ENCODE measurements around the gene TBC1D24. TPM values are rescaled to one million over a fixed set of nuclear protein-coding genes. Genes with fewer than 3 reads are reported as not detected.

The TBC1D24 gene
- total and polyA plus RNA-seq, 2 experiments from 2014 or later, result 10.2 to 23.6 TPM

DNA sequence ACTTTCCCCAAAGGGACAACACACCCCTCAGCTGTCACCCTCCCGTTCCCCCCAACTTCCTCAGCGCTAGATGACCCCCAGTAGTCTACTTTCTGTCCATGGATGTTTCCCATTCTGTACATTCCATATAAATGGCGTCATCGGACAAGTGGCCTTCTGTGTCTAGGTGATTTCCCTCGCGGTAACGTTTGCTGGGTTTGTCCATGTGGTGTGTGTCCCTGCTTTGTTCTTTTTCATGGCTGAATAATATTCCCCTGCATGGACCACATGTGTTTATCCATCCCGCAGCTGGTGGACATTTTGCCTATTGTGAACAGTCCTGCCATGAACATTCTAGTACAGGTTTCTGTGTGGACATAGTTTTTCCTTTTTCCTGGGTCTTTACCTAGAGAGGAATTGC, 22.3 kb upstream of the TBC1D24 start:
- no peak for DNase-seq (ENCODE audit: low read depth in 1 of 2, low spot score in 1 of 2)
- Histone ChIP-seq H3K36me3 (peaks cover 17% of the 10 kb centered on the region), H3K27me3 (no peaks in the 10 kb centered on the region), H3K4me1 (ENCODE audit: low read depth) (no peaks in the 10 kb centered on the region), H3K4me3 (no peak overlapping the region), H3K9me3 (ENCODE audit: low read depth) (no peaks in the 10 kb centered on the region), H3K27ac (no peak overlapping the region)
- no peak for TF ChIP-seq CTCF (IDR thresholded peaks at IDR 0.05; ENCODE audit: low read depth, low read length)

- Histone ChIP-seq H3K27ac (no peak overlapping the region), H3K27me3 (no peaks in the 10 kb centered on the region), H3K4me3 (no peak overlapping the region), H3K4me1 (ENCODE audit: low read depth) (no peaks in the 10 kb centered on the region), H3K9me3 (ENCODE audit: low read depth) (no peaks in the 10 kb centered on the region), H3K36me3 (peaks cover 6% of the 10 kb centered on the region)
- DNase-seq (ENCODE audit: low read depth in 1 of 2, low spot score in 1 of 2), result no peak
- TF ChIP-seq CTCF (IDR thresholded peaks at IDR 0.05; ENCODE audit: low read depth, low read length), result no peak
Observed at GRCh38 chr16:2455081-2455845, 19.7 kb upstream of the TBC1D24 start.

GRCh38 chr16:2456551-2457153, 18.3 kb upstream of the TBC1D24 start:
- no peak for TF ChIP-seq CTCF (IDR thresholded peaks at IDR 0.05; ENCODE audit: low read depth, low read length)
- Histone ChIP-seq H3K27me3 (no peaks in the 10 kb centered on the region), H3K27ac (no peak overlapping the region), H3K36me3 (peaks cover 6% of the 10 kb centered on the region), H3K4me1 (ENCODE audit: low read depth) (peaks cover 6% of the 10 kb centered on the region), H3K4me3 (no peak overlapping the region), H3K9me3 (ENCODE audit: low read depth) (no peaks in the 10 kb centered on the region)
- no peak for DNase-seq (ENCODE audit: low read depth in 1 of 2, low spot score in 1 of 2)

DNA sequence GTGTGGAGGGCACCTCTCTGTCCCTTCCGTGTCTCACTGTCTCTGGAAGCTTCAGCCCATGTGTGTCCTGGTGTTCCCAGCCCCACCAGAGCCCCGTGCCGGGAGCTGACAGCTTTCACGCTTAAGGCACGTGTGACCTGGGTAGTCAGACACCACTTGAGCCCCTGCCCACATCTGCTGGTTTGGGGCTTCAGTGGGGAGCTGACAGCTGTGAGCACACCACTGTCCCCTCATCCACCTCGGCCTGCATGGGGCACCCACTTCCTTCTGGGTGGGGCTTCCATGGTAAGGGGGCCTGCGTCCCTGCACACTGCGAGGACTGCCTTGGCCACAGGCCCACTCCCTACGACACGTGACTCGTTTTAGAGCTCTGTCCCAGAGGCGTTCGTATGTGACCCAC, 17.7 kb upstream of the TBC1D24 start:
- peaks cover 6% of the 10 kb centered on the region for H3K4me1 ChIP-seq (ENCODE audit: low read depth)
- DNase-seq (ENCODE audit: low read depth in 1 of 2, low spot score in 1 of 2), result no peak
- no peak overlapping the region for H3K27ac ChIP-seq
- no peaks in the 10 kb centered on the region for H3K9me3 ChIP-seq (ENCODE audit: low read depth)
- H3K4me3 ChIP-seq, result no peak overlapping the region
- H3K27me3 ChIP-seq, result no peaks in the 10 kb centered on the region
- peaks cover 6% of the 10 kb centered on the region for H3K36me3 ChIP-seq
- no peak for TF ChIP-seq CTCF (IDR thresholded peaks at IDR 0.05; ENCODE audit: low read depth, low read length)

GRCh38 chr16:2457946-2458345, 17.0 kb upstream of the TBC1D24 start:
- DNase-seq (ENCODE audit: low read depth in 1 of 2, low spot score in 1 of 2), result no peak
- H3K27me3 ChIP-seq, result no peaks in the 10 kb centered on the region
- H3K9me3 ChIP-seq (ENCODE audit: low read depth), result no peaks in the 10 kb centered on the region

More at GRCh38 chr16:2457946-2458345, 17.0 kb upstream of the TBC1D24 start:
- peaks cover 6% of the 10 kb centered on the region for H3K4me1 ChIP-seq (ENCODE audit: low read depth)
- no peak overlapping the region for H3K27ac ChIP-seq
- H3K4me3 ChIP-seq, result no peak overlapping the region
- no peak for TF ChIP-seq CTCF (IDR thresholded peaks at IDR 0.05; ENCODE audit: low read depth, low read length)
- H3K36me3 ChIP-seq, result peaks cover 6% of the 10 kb centered on the region
